Measurements from ENCODE around the gene DUS1L.

The DUS1L gene

GRCh38 chr17:82076018-82076784 is 10.6 kb upstream of the DUS1L start:
- no peak for DNase-seq

- no peak for DNase-seq
Measured at GRCh38 chr17:82073446-82073845, 7.8 kb upstream of the DUS1L start.

- no peak for DNase-seq
Measured at GRCh38 chr17:82072827-82073226, 7.2 kb upstream of the DUS1L start.

- DNase-seq: no peak
Measured at GRCh38 chr17:82070611-82071010, 5.0 kb upstream of the DUS1L start.

GRCh38 chr17:82065193-82065637 is 389 bp downstream of the DUS1L start:
- peak in 1 of 2 experiments; percentile 56 for DNase-seq

- DNase-seq: peak in 1 of 2 experiments; percentile 63
Measured at GRCh38 chr17:82064433-82065192, 991 bp downstream of the DUS1L start.

- DNase-seq: no peak
Measured at GRCh38 chr17:82063424-82064415, 1.9 kb downstream of the DUS1L start.

GRCh38 chr17:82062984-82063368 is 2.6 kb downstream of the DUS1L start:
- DNase-seq: no peak

GRCh38 chr17:82062076-82062983 is 3.3 kb downstream of the DUS1L start:
- no peak for DNase-seq

GRCh38 chr17:82061047-82061925 is 4.3 kb downstream of the DUS1L start:
- DNase-seq: no peak

- DNase-seq: no peak
Measured at GRCh38 chr17:82060614-82061013, 5.0 kb downstream of the DUS1L start.

GRCh38 chr17:82060001-82060380 is 5.6 kb downstream of the DUS1L start:
- no peak for DNase-seq

- no peak for DNase-seq
Measured at GRCh38 chr17:82059272-82060000, 6.2 kb downstream of the DUS1L start.

GRCh38 chr17:82058855-82059249 is 6.8 kb downstream of the DUS1L start:
- DNase-seq: no peak

- no peak for DNase-seq
Measured at GRCh38 chr17:82058230-82058854, 7.3 kb downstream of the DUS1L start.

- DNase-seq: no peak
Measured at GRCh38 chr17:82056729-82057621, 8.6 kb downstream of the DUS1L start.

GRCh38 chr17:82055965-82056728 is 9.5 kb downstream of the DUS1L start:
- DNase-seq: no peak

All from NCI-H526 (cell line).